ENCODE measurements around the gene LAG3. TPM values are rescaled to one million over a fixed set of nuclear protein-coding genes. Genes with fewer than 3 reads are reported as not detected.
"Not testable (repeated sequence)": the region's sequence is repeated elsewhere in the genome, so short reads cannot be mapped to it uniquely, and the experiment has no call there.

The LAG3 gene
- 0.33 TPM in 1 of 2 replicates, not detected in the other for total RNA-seq (2014; rRNA removed; shearing (Covaris generic))

DNA sequence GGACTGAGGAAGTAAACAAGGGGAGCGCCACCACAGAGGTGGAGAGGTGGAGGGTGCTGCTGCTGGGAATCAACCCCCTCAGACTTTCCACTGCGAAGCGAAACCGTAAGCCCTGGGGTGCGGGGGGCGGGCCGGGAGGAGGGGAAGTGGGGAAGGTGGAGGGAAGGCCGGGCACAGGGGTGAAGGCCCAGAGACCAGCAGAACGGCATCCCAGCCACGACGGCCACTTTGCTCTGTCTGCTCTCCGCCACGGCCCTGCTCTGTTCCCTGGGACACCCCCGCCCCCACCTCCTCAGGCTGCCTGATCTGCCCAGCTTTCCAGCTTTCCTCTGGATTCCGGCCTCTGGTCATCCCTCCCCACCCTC lies at the start of gene LAG3:
LAG3 (plus strand) TSS at position 190 of the 365 bp plus-strand sequence. CDS start 333 bp downstream, outside the sequence.
- no peak for DNase-seq (ENCODE audit: low read depth)

DNA sequence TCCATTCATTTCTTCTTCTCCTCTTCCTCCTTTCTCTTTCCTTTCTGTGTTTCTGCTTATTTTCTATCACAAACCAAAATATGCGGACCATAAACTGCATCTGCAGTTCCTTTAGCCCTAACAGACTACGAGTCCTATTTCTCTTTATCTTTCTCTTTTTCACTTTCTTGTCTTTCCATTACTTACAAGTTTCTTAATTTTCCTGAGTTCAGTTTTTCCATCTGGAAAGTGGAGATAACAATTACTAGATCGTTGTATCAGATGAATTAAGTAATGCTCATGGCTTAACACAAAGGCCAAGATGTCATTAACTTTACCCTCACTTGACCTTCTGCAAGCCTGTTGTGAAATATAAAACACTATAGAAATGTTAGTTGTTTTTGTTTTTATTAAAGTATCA lies 49.5 kb upstream of the LAG3 start:
- no peak for DNase-seq (ENCODE audit: low read depth)

DNA sequence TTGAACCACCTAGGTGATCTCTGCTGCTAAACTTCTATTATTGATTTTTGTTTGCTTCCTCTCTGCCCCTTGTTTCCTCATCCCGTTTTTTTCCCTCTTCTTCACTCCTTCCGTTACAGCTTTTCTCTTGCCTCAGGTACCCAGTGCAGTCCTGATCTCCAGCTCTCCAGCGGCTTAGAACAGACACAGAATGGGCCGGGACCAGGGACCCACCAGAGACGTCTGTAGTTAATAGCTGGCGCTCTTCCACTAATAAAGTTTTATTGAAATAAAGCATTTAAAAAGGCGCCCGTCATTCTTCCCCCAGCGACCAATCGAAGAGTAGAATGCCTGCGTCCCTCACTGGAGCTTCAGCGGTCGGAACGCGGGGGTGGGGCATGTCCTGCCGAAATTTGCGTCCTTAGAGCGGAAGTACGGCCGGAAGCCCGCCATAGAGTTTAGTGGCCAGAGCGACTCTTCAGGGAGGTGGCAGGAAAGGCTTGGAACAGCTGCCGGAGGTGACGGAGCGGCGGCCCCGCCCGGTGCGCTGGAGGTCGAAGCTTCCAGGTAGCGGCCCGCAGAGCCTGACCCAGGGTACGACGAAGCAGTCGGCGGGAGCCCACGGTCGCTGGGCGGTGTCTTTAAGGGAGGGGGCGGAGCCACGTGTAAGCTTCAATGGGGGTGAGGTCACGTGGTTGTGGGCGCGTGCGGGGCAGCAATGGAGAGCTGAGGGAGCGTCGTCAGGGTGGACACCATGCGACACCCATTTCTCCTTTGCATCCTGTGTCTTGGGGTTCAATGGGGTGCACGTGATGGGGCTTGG lies 48.5 kb upstream of the LAG3 start, which contains the start of gene COPS7A:
COPS7A (plus strand) TSS at position 440 of the 802 bp plus-strand sequence. CDS start 611 bp downstream, outside the sequence.
- DNase-seq (ENCODE audit: low read depth) = peak; percentile 99

DNA sequence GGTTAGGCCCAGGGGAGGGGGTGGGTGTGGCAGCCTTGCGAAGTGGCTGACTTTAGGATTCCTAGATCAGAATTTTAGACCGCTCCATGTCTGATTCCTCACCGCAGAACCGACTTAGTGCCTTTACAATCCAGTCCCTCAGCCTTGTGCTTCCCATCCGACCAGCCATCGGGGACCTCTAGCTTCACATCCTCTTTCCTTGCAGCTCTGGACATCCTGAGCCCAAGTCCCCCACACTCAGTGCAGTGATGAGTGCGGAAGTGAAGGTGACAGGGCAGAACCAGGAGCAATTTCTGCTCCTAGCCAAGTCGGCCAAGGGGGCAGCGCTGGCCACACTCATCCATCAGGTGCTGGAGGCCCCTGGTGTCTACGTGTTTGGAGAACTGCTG lies 47.9 kb upstream of the LAG3 start:
- peak; percentile 45 for DNase-seq (ENCODE audit: low read depth)

DNA sequence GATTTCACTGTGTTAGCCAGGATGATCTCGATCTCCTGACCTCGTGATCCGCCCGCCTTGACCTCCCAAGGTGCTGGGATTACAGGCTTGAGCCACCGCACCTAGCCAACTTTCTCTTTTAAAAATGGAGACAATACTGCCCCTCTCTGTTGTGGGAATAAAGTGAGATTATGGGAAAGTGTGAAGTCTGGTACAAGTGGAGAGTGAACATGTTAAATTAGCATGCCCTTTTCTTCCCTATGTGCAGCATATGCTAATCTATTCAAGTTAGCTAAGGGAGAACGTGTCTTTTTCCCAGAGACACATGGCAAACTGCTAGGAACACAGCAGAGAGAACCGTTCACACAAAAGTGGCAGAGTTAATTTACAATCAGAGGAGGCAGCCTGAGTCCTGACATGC lies 47.0 kb upstream of the LAG3 start:
- DNase-seq (ENCODE audit: low read depth) = no peak

DNA sequence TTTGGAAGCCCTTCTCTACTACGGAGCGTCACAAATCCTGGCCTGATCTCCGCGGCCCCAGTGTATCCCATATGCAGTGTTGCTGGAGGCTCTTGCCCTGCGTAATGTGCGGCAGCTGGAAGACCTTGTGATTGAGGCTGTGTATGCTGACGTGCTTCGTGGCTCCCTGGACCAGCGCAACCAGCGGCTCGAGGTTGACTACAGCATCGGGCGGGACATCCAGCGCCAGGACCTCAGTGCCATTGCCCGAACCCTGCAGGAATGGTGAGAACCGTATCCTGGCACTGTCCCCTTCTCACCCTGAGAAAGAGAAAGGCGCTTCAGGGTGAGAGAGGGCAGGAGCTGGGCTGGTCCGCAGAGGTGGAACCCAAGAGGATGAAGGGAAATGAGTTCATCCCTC lies 43.1 kb upstream of the LAG3 start:
- DNase-seq (ENCODE audit: low read depth) = no peak

DNA sequence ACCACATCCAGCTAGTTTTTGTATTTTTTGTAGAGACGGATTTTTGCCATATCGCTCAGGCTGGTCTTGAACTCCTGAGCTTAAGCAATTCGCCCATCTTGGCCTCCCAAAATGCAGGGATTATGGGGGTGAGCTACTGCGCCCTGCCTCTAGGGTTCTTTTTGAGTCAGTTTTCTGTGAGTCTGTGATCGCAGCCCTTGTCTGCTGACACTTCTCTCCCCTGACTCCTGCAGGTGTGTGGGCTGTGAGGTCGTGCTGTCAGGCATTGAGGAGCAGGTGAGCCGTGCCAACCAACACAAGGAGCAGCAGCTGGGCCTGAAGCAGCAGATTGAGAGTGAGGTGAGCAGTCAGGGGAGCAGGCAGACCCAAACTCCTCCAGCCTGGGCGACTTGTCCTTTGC lies 42.2 kb upstream of the LAG3 start:
- no peak for DNase-seq (ENCODE audit: low read depth)

DNA sequence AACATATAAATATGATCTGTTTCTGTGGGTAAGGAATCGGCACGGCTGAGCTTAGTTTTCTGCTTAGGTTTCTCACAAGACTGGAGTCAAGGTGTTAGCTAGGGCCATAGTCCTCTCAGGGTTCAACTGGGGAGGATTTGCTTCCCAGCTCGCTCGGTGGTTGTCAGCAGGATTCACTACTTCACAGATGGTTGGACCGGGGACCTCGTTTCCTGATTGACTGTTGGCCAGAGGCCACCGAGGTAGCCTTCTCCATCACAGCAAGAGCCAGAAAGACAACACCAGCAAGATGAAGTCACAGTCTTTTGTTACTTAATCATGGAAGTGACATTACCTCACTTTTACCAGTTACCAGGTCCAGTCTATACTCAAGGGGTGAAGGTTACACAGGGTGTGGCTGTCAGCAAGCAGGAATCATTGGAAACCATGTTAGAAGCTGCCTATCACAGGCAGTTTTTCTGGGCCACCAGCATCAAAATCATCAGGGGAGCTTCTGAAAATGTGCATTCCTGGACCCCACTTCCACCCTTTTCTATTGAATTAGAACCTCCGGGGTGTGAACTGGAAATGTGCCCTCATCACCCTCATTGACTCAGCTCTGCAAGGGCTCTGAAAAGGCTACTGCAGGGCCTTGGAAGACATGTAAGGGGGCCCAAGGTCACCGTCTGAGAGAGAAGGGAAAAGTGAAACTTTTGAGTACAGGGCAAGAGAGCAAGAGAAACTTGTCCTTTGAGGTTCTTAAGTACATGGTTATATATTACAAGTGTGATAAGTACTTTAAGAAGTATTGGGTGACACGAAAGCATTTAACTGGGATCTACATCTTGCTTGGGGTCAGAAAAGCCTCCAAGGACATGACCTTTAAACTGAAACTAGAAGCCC lies 37.6 kb upstream of the LAG3 start:
- no peak for DNase-seq (ENCODE audit: low read depth)

DNA sequence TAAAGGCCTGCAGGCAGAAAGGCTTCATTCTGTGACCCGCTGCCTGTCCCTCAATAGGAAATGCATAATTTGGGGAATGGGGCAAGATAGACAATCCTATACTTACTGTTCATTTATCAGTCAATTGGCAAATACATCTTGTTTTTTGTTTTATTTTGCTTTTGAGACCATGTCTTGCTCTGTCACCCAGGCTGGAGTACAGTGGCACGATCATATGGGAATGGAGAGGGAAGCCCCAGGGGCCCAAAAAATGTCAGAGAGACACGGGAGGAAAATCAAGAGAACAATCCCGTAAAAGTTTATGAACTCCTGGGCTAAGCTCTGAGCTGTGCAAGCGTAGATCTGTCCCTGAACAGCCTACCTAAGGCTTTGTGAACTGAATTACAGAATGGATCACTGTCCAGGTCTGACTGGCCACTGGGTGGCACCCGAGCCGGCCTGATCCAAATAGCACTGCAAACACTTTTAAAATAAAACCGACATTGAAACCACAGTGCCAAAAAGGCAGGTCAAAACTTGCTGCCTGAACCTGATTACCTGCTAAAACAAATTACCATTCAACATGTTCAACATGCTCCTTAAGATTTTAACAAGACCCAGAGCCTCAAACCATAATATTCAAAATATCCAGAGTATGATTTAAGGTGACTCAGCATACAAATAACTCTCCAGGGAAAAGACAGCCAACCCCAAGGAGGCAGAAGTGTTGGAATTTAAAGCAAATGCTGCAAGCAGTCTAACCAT lies 36.7 kb upstream of the LAG3 start:
- peak; percentile 54 for DNase-seq (ENCODE audit: low read depth)

DNA sequence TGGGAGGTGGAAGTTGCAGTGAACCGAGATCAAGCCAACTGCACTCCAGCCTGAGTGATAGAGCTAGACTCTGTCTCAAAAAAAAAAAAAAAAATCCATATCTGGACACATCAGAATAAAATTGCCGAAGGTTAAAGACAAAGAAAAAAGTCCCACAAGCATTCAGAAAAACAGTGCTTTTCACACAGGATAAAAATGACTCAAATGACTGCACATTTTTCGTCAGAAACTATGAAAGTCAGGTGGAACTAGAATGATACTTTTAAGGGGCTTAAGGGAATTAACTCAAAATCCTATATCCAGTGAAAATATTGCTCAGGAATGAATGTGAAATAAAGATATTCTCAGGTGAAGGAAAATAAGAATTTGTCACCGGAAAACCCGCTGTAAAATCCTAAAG lies 35.6 kb upstream of the LAG3 start:
- no peak for DNase-seq (ENCODE audit: low read depth)

DNA sequence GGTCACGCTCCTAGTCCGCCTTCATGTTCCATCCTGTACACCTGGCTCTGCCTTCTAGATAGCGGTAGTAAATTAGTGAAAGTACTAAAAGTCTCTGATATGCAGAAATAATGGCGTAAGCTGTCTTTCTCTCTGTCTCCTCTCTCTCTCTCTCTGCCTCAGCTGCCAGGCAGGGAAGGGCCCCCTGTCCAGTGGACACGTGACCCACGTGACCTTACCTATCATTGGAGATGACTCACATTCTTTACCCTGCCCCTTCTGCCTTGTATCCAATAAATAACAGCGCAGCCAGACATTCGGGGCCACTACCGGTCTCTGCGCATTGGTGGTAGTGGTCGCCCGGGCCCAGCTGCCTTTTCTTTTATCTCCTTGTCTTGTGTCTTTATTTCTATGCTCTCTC lies 30.2 kb upstream of the LAG3 start:
- not testable (repeated sequence) for DNase-seq (ENCODE audit: low read depth)

DNA sequence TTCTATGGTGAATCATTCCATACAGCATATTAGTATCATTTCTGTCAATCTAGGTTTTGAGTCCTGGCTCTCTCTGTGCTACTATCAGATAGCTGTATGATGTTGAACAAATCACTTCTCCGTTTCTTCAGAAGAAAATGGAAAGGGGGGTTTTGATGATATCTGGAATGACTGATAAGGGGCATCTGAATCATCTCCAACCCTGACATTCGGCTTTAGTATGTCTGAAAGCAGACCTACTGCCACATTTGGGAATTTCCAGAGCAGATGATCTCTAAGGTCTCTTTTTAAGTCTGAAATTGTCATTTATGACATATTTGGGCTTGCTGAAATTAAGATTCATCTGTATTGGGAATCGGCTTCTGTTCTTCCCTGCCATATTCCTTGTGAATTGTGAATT lies 29.5 kb upstream of the LAG3 start:
- no peak for DNase-seq (ENCODE audit: low read depth)

DNA sequence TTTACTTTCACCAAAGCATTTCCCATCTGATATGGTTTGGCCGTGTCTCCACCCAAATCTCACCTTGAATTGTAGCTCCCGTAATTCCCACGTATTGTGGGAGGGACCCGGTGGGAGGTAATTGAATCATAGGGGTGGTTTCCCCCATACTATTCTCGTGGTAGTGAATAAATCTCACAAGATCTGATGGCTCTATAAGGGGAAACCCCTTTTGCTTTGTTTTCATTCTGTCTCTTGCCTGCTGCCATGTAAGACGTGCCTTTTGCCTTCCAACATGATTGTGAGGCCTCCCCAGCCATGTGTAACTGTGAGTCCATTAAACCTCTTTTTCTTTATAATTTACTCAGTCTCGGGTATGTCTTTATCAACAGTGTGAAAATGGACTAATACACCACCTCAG lies 29.0 kb upstream of the LAG3 start:
- DNase-seq (ENCODE audit: low read depth) = not testable (repeated sequence)

DNA sequence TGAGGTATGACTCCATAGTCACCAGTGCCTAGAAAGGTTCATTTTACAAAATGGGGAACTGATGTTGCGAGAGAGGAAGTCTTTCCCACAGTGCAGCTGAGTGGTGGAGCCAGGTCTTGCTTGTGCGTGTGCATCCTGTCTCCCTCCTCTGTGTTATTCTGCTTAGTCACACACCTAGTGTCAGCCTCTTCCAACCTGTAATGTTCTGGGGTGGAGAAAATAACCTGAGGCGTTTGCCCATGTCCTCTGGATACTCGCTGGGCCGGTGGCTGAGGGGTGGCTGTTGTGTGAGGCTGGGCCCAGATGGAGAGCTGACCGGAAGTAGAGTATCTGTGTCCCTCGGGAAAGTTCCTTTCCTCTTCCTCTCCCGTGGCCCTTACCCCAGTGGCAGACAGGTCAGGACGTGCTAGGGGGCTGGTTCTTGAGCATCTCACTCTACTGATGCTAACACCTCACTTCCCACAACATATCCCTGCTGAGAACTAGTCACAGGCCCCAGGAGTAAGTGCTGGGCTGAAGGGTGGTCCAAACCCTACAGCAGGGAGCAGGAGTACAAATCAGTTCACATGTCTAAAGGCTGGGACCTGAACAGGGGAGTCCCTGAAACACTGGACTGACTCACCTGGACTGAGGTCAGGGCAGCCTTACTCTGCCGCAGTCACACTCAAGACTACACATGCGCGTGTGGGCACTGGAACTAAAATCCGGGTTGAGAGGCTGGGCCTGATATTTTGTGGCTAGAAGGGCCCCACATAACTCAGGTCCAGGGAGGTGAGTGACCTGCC lies 26.4 kb upstream of the LAG3 start:
- DNase-seq (ENCODE audit: low read depth) = peak; percentile 28

DNA sequence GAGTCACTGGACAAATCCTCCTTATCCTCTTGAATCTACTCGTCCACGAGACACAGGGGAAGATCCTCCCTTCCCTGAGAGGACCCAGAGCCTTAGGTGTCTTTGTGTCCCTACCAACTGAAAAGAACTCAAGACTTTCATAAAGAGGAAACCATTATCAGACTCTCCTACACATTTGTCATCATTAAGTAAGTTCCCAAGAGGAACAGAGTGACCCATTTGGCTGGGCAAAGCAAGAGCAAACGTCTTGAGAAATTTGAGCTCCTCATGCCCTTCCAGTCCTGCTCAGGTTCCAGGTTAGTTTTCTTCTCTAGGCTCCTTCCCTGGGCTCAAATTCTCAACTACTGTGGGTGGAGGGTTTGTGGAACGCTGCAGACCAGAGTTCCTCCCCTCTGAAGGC lies 25.1 kb upstream of the LAG3 start:
- no peak for DNase-seq (ENCODE audit: low read depth)

DNA sequence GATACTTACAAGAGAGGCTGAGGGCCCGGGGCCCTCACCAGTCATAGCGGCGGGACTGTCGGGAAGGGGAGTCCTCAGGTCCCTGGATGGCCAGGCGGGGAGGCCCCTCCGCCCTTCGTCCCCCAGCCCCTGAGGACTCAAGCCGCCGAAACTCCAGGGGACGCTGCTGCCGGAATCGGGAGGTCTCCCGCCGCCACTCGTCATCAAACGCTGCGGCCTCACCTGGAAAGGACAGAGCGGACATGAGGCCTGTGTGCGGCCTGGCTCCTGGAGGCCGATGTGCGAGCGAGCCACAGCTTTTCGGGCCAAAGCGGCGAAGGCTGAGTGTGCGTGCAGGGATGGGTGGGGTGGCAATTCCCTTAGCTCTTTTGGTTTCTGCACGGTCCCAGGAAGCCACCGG lies 23.6 kb upstream of the LAG3 start:
- DNase-seq (ENCODE audit: low read depth) = no peak

DNA sequence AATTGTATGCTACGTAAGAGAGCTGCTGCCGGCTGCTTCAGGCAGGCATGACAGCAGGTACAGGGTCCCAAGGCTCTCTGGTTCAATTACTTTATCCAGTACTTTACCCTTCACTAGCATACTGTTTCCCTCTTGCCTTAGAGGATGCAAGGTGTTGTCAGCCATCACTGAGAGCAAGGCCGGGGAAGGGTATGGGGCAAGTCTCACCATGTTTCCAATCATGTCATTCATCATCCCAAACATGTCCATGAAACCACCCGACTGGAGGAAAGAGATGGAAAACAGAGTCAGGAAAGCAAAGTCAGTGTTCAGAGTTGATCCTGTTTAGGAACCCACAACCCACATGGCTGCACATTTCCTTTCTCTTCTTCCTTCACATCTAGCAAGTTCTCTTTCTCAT lies 21.8 kb upstream of the LAG3 start:
- no peak for DNase-seq (ENCODE audit: low read depth)

DNA sequence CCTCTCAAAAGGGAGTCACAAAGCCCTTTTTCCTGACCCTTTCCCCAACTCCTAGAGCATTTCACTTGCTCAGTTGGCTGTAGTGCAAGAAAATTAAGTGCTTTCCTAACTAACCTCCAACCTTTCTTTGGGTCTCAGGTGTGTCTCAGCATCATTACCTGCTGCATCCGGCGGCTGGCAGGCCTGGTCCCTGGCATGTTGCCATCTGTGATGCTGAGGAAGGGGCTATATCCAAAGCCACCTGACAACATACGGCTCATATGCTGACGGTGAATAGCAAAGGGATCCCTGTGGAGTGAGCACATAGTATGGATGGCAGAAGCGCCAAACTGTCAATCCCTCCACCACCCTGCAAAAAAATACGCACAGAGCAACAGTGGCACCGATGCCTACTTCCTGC lies 20.6 kb upstream of the LAG3 start:
- no peak for DNase-seq (ENCODE audit: low read depth)

DNA sequence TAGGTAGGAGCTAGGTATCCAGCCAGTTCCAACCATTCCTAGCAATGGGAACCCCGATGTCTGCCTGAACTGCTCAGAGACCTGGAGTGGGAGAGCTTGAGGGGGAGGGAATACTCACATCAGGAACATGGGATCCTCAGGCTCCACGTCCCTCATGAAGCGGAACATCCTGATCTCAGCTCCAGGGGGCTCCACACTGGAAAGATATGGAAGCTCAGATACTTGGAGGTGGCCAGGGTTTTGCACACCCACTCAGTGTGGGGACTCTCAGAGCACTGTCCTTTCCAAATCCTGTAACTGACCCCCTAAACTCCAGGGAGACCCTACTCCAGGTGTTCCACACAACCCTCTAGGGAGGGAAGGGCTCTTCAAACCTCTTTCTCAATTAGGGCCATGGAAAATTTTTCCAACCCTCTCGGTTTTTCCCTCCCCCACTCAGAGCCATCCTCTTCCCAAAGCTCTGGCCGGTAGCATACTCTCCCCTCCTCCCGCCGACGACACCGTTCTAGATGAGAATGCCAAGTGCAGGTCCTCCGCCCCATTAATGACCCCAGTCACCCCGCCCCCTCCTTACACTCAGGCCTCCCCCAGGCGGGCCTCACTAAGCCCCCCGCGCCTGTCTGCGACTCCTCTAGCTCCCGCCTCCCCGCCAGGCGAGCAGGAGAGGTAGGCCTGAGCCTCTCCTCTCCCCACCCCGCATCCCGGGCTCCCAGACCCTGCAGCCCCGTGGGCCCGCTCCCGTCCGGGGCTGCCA lies 20.0 kb upstream of the LAG3 start:
- DNase-seq (ENCODE audit: low read depth) = peak; percentile 49

DNA sequence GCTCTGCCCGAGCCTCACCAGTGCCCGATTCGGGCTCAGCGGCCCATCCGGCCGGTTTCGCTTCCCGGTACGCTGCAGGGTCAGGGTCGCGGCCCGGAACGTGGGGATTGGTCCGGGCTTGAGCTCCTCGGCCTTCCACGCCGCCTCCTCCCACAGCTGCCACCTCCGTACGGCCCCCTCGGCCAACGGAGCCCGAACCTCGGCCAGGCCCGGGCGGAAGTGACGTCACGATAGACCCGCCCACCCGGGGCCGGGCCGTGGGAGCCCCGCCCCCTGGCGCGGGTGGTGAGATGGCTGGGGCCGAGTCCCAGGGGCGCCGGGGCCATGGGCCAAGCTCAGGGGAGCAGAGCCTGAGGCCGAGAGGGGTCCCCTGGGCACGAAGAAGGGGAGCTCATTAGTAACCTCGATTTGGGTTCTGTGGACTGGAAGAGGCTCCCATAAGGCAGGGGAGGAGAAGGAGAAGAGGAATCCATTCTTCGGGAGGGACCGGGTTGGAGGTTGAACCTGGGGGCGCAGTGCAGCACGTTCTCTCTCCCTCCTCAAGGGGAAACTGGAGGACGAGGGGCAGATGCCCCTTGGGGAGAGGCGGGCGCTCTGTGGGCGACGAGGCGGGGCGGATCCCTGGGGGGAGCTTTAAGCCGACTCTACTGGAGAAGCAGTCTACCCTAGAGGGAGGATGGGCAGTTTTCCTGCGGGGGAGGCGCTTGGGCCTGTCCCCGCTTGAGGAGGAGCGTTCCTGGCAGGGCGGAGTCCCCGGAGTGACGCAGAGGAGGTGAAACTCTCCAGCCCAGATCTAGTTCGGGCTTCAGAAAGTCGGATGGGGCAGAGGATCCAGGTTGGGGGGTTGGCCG lies 19.2 kb upstream of the LAG3 start, which contains the start of gene MLF2:
MLF2 (minus strand) TSS at position 221 of the 851 bp plus-strand sequence. CDS start 807 bp downstream, outside the sequence.
- DNase-seq (ENCODE audit: low read depth) = peak; percentile 99
